ENCODE results near the gene LRRC34. TPM values are rescaled to one million over a fixed set of nuclear protein-coding genes. Genes with fewer than 3 reads are reported as not detected.
A peak's percentile ranks its signal among the peaks of the same experiment; 100 is the strongest.

The LRRC34 gene
- total and polyA plus RNA-seq, 9 of the 15 experiments (the other 6 are each of a cell fraction or from before 2014, with no cell fraction given) = 0.17 to 0.30 TPM; not detected in 7

DNA sequence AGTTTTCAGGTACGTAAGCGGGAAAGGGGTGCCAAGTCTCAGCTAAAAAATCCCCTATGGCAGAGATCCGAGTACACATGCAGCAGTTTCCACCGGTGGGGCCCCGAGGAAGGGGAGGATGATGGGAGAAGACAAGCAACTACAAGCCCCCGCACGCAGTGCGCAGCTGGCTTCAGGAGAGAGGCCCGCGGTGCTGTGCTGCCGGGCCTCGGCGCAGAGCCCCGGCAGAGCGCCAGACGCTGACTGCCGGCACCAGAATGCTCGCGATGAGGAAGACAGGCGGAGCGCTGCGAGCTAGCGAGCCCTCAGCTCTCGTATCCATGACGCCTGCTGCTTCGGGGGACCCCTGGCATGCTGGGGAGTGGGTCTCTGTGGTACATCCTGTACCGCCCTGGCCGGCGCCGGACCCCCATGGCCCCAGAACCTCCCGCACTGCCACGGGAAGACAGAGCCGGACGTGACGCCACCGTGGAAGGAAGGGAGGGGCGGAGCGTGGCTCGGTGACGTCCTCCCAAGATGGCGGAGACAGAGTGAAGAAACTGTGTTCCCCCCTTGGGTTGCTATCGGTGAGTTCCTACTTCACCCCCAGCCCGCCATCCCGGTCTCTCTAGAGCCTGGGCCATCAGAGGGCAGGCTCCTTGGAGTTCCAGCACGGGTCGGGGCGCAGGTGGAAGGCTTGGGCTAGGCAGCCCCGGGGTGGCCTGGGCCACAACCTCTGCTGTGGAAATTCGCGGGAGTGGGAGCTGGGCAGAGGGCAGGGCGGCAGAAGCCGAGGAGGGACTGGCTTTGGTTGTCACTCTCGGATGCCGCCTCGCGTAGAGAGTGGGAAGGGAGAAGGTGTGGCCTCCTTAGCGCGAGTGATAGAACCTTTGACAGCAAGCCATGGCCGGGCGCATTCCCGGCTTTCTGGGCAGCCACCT, 39.5 kb downstream of the LRRC34 start, which contains the start of gene MYNN (continued):
- TF ChIP-seq YBX1 (IDR thresholded peaks at IDR 0.05) (no peak), CBFA2T2 (conservative IDR thresholded peaks at IDR 0.05) (no peak), ZNF561 (CRISPR knock-in tag; conservative IDR thresholded peaks at IDR 0.05) (no peak), HDAC6 (IDR thresholded peaks at IDR 0.05; ENCODE audit: low read depth, low read length) (no peak), ZNF324 (CRISPR knock-in tag; IDR thresholded peaks at IDR 0.05) (no peak), ZC3H11A (IDR thresholded peaks at IDR 0.05; ENCODE audit: low read depth, low read length) (no peak), ZNF766 (CRISPR knock-in tag; conservative IDR thresholded peaks at IDR 0.05) (peak; percentile 37; the same call in 1 of the 2 replicates), HNRNPH1 (optimal IDR thresholded peaks at IDR 0.05; ENCODE audit: low read depth, low read length) (no peak), NR2C2 (CRISPR knock-in tag; IDR thresholded peaks at IDR 0.05) (peak; percentile 12; the same call in 1 of the 2 replicates), NR2C2 (tag; IDR thresholded peaks at IDR 0.05) (no peak; the same call in 1 of the 2 replicates), TRIM28 (IDR thresholded peaks at IDR 0.05) (no peak), L3MBTL2 (IDR thresholded peaks at IDR 0.05) (no peak; the same call in none of the 2 replicates), RBFOX2 (IDR thresholded peaks at IDR 0.05; ENCODE audit: low read depth, low read length) (peak; percentile 99), ZNF778 (CRISPR knock-in tag; IDR thresholded peaks at IDR 0.05) (no peak), STAT5A (IDR thresholded peaks at IDR 0.05; ENCODE audit: borderline replicate concordance, low read length) (no peak), ZNF707 (CRISPR knock-in tag; conservative IDR thresholded peaks at IDR 0.05) (no peak), PHB2 (IDR thresholded peaks at IDR 0.05; ENCODE audit: low read depth) (no peak), EHMT2 (IDR thresholded peaks at IDR 0.05) (no peak), CHCHD3 (CRISPR knock-in tag; IDR thresholded peaks at IDR 0.05) (no peak), RHOXF2B (CRISPR knock-in tag; conservative IDR thresholded peaks at IDR 0.05) (no peak)
- TF ChIP-seq, protein P1, sequence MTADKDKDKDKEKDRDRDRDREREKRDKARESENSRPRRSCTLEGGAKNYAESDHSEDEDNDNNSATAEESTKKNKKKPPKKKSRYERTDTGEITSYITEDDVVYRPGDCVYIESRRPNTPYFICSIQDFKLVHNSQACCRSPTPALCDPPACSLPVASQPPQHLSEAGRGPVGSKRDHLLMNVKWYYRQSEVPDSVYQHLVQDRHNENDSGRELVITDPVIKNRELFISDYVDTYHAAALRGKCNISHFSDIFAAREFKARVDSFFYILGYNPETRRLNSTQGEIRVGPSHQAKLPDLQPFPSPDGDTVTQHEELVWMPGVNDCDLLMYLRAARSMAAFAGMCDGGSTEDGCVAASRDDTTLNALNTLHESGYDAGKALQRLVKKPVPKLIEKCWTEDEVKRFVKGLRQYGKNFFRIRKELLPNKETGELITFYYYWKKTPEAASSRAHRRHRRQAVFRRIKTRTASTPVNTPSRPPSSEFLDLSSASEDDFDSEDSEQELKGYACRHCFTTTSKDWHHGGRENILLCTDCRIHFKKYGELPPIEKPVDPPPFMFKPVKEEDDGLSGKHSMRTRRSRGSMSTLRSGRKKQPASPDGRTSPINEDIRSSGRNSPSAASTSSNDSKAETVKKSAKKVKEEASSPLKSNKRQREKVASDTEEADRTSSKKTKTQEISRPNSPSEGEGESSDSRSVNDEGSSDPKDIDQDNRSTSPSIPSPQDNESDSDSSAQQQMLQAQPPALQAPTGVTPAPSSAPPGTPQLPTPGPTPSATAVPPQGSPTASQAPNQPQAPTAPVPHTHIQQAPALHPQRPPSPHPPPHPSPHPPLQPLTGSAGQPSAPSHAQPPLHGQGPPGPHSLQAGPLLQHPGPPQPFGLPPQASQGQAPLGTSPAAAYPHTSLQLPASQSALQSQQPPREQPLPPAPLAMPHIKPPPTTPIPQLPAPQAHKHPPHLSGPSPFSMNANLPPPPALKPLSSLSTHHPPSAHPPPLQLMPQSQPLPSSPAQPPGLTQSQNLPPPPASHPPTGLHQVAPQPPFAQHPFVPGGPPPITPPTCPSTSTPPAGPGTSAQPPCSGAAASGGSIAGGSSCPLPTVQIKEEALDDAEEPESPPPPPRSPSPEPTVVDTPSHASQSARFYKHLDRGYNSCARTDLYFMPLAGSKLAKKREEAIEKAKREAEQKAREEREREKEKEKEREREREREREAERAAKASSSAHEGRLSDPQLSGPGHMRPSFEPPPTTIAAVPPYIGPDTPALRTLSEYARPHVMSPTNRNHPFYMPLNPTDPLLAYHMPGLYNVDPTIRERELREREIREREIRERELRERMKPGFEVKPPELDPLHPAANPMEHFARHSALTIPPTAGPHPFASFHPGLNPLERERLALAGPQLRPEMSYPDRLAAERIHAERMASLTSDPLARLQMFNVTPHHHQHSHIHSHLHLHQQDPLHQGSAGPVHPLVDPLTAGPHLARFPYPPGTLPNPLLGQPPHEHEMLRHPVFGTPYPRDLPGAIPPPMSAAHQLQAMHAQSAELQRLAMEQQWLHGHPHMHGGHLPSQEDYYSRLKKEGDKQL (CRISPR knock-in tag; IDR thresholded peaks at IDR 0.05; ENCODE audit: borderline replicate concordance) = 0 out of 2 replicates have a peak, but pooled peaks have one; percentile 61
- TF ChIP-seq, protein P2, sequence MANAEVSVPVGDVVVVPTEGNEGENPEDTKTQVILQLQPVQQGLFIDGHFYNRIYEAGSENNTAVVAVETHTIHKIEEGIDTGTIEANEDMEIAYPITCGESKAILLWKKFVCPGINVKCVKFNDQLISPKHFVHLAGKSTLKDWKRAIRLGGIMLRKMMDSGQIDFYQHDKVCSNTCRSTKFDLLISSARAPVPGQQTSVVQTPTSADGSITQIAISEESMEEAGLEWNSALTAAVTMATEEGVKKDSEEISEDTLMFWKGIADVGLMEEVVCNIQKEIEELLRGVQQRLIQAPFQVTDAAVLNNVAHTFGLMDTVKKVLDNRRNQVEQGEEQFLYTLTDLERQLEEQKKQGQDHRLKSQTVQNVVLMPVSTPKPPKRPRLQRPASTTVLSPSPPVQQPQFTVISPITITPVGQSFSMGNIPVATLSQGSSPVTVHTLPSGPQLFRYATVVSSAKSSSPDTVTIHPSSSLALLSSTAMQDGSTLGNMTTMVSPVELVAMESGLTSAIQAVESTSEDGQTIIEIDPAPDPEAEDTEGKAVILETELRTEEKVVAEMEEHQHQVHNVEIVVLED (CRISPR knock-in tag; IDR thresholded peaks at IDR 0.05) = peak; percentile 15; the same call in 1 of the 2 replicates
